GM10248 (cell line): ENCODE measurements around the gene ZNF319.

Experiments used
- CTCF ChIA-PET: fragments of 300-600 bp; sonication (Branson Sonifier 250); formaldehyde crosslinking; extraction: SDS; loops from one replicate; lab custom pipeline; 2021; ENCODE audit warnings: antibody characterized with exemption; lab: Yijun Ruan, JAX
- POLR2A ChIA-PET: fragments of 350-650 bp; sonication (Branson Sonifier 250); formaldehyde crosslinking; extraction: SDS; loops from one replicate; lab custom pipeline; 2020; ENCODE audit warnings: antibody characterized with exemption; lab: Yijun Ruan, JAX
- DNase-seq: peaks from one replicate; pipeline ENCODE4 v3.0.0; 2012; ENCODE audit errors: extremely low spot score
- TF ChIP-seq, protein P1 (sequence below): IDR thresholded peaks from 2 replicates; pipeline ENCODE4 v1.5.1; 2012; ENCODE audit warnings: mild to moderate bottlenecking, low read depth; ENCODE audit errors: extremely low read depth, missing control alignments, control extremely low read depth

ZNF319 gene

DNA sequence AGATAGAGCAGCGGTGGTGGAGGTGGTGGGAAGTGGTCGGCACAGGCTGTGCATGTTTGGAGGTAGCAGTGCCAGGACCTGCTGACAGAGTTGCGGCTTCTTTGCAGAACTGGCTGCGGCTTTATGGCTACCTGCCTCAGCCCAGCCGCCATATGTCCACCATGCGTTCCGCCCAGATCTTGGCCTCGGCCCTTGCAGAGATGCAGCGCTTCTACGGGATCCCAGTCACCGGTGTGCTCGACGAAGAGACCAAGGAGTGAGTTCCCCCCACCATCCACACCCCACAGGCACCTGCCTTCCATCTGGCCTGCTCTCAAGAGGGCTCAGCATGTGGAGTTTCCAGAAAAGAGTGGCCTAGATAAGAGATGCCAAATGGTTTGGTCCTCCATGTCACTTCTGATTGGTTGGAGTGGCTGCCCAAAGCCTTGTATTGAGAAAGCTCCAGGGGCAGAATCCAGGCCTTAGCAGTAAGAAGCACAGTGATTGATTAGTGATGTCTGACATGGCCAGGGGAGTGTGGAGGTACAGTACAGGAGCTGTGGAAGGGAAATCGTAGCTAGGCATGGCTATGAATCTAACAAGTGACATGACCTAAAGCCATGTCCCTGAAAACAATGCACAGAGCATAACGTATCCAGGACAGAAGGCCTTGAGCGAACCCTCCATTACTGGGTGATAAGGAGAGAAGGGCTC lies 37.0 kb upstream of the ZNF319 start:
- ChIA-PET CTCF (interaction anchor here (2.6 kb wide), 1 partner anchor 9 kb away, joined by 6 read pairs; no protein-coding TSS in a partner anchor), POLR2A (no interaction called here)
- DNase-seq, result no peak
- TF ChIP-seq, protein P1, sequence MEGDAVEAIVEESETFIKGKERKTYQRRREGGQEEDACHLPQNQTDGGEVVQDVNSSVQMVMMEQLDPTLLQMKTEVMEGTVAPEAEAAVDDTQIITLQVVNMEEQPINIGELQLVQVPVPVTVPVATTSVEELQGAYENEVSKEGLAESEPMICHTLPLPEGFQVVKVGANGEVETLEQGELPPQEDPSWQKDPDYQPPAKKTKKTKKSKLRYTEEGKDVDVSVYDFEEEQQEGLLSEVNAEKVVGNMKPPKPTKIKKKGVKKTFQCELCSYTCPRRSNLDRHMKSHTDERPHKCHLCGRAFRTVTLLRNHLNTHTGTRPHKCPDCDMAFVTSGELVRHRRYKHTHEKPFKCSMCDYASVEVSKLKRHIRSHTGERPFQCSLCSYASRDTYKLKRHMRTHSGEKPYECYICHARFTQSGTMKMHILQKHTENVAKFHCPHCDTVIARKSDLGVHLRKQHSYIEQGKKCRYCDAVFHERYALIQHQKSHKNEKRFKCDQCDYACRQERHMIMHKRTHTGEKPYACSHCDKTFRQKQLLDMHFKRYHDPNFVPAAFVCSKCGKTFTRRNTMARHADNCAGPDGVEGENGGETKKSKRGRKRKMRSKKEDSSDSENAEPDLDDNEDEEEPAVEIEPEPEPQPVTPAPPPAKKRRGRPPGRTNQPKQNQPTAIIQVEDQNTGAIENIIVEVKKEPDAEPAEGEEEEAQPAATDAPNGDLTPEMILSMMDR, result no peak

DNA sequence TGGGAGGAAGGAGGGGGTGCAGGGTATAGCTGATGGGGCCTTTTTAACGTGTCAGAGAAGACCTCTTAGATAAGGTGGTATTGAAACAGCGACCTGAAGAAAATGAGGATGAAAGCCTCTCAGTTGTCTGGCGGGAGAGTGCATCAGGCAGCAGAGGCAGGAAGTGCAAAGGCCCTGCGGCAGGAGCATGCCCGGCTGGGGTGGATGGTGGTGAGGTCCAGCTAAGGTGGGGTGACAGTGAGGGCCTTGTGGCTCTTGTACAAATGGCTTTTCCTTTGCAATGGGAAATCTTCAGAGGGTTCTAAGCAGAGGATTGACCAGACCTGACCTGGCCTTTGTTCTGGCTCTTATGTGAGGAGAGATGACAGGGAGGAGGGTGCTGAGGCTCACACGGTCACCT lies 36.5 kb upstream of the ZNF319 start:
- ChIA-PET CTCF (interaction anchor here (2.6 kb wide), 1 partner anchor 9 kb away, joined by 6 read pairs; no protein-coding TSS in a partner anchor), POLR2A (no interaction called here)
- TF ChIP-seq, protein P1, result no peak
- no peak for DNase-seq

DNA sequence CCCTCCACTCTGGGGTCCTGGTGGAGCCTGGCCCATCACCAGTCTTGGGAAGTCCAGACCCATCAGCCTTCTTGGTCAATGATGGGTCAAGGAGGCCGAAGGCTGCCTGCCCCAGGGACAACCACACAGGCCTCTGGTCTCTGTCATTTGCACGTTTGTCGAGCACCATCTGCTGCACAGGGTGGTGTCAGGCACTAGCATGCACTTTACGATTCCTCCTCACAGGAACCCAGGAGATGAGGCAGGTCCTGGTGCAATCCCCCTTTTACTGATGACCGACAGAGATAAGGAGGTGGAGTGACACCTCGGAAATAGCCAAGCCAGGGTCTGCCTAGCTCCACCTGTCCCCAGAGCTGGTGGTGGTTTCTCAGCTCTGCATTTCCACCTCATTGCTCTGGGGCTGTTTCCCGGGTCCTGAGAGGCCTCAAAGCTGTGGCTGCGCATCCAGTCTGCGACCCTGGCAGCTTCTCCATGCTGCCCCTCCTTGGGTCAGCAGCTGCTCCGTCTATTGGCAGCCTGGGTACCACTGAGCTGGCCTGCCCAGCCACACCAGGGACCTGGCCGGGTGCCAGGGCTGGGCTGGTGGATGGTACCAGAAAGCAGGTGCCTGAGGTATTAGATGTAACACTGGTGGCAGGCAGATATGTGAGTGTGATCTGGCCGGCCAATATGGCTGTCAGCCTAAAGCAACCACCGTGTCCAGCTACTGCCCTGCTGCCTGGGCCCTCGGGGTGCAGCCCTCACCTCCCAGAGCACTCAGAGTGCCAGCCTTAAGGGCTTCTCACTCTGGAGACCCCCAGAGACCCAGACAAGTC lies 35.1 kb upstream of the ZNF319 start:
- POLR2A ChIA-PET, result no interaction called here
- no peak for DNase-seq
- TF ChIP-seq, protein P1, result no peak
- CTCF ChIA-PET, result interaction anchor here (1.1 to 2.6 kb wide), 3 partner anchors 8 to 63 kb away, joined by 3 to 6 read pairs (median 4); no protein-coding TSS in a partner anchor

DNA sequence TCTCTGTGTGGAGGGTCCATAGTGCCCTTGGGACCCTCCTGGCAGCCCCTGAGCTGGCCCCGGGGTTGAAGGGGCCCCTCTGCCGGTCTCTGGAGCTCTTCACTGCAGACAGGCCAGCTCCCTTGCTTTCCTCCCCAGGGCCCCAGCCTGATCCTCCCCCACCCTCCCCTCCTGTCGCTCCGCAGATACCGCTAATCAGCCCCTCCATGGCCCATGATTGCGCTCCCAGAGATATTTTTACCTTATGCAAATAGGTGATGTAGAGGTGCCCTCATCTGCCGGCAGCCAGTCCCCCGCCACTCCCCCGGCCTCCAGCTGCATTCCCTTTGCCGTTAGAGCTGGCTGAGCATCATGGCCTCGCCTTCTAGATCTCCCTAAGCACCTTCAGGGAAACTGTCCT lies 34.3 kb upstream of the ZNF319 start:
- ChIA-PET CTCF (interaction anchor here (0.7 to 2.0 kb wide), 3 partner anchors 11 to 63 kb away, joined by 3 to 4 read pairs (median 3); no protein-coding TSS in a partner anchor), POLR2A (no interaction called here)
- TF ChIP-seq, protein P1, result no peak
- no peak for DNase-seq

DNA sequence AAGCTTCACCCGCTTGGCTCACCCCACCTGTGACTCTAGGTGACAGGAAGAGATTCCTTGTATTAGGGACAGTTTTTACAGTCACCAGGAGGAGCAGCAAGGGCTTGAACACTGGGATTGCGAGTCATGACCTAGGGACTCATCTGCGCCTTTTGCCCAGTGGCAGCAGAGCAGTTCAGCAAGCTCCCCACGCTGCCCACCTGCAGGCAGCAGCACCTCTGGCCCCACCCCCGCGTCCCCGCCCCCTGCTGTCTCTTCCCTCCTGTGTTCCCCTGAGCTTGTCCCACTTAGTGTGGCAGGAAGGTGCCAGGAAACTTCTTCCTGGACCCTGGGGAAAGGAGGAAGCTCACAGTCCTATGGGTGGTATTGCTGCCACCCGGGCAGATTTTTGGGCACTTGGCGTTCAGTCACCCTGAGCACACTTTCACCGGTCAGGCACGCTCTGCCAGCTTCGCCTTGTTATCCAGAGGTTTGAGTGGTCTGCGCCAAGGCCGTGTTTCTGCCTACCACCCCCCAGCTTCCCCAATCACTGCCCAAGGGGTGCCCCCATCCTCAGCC lies 33.7 kb upstream of the ZNF319 start:
- POLR2A ChIA-PET, result no interaction called here
- TF ChIP-seq, protein P1, result no peak
- CTCF ChIA-PET, result interaction anchor here (0.7 to 2.0 kb wide), 2 partner anchors 11 to 15 kb away, joined by 3 to 4 read pairs; no protein-coding TSS in a partner anchor

DNA sequence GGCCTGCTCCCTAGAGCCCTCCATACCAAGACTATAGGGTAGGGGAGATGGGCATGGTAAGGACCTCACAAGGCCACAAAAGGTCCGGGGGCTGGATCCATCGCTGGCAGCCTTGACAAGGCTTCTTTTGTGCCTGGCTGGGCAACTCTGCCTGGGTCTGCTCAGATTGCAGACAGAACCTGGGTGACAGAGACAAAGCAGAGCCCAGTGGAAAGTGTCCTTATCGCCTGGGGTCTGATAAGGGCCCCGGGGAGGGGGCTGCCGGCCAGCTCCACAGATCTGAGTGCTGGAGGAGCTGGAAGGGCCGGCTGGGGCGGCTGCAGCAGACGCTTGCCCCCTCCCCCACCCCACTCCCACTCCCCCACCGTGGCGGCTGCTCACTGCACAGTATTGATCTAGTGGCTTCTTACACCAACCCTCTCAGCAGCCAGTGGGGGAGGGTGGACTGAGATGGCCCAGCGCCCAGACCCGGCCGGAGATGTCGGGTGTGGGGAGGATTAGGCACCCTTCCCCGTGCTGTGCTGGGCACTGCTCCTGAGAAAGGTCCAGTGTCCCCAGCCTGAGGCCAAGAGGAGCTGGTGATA lies 32.3 kb upstream of the ZNF319 start:
- CTCF ChIA-PET, result interaction anchor here (0.8 to 2.2 kb wide), 5 partner anchors 17 to 304 kb away, joined by 3 to 8 read pairs (median 3); no protein-coding TSS in a partner anchor
- TF ChIP-seq, protein P1, result no peak
- no peak for DNase-seq
- POLR2A ChIA-PET, result no interaction called here

More for the DNA sequence above, 33.7 kb upstream of the ZNF319 start:
- no peak for DNase-seq
